GM19025 (cell line): Measurements from ENCODE around the gene PTK6.

Source experiments
- ATAC-seq: cut with Tn5 transposase; IDR thresholded peaks from one replicate; pipeline ENCODE4 v1.9.1; 2021; ENCODE audit warnings: mild to moderate bottlenecking, low read depth, moderate library complexity; ENCODE audit not compliant: unreplicated experiment

The PTK6 gene

GRCh38 chr20:63497138-63497945, 39.8 kb downstream of the PTK6 start:
- ATAC-seq = no peak

GRCh38 chr20:63496596-63497120, 40.5 kb downstream of the PTK6 start:
- no peak for ATAC-seq

- no peak for ATAC-seq
Observed at GRCh38 chr20:63495741-63496595, 41.2 kb downstream of the PTK6 start.

DNA sequence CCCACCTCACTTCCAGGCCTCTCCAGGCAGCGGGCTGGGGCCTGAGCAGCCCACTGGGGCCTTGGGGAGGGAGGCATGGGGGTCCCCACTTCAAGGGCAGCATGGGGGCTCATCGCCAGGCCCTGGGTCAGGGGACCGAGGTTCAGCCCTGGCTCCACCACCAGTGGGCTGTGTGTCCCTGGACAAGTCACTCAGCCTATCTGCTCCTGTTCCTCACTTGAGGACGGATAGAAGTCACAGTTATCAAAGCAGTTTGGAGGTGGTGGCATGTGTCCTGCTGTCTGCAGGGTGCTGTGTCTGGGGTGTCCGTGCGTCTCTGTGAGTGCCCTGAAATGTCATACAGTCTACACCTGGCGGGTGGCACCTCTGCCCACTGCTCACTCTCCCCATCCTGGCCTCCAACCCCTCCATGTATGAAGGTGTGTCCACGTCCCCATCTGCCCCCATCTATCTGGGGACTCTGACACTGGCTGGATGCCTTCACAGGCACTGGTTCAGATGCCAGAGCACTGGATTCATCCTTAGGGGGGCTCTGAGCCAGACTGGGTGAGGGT, 41.9 kb downstream of the PTK6 start:
- ATAC-seq = no peak

GRCh38 chr20:63494420-63495166, 42.6 kb downstream of the PTK6 start:
- ATAC-seq = no peak

DNA sequence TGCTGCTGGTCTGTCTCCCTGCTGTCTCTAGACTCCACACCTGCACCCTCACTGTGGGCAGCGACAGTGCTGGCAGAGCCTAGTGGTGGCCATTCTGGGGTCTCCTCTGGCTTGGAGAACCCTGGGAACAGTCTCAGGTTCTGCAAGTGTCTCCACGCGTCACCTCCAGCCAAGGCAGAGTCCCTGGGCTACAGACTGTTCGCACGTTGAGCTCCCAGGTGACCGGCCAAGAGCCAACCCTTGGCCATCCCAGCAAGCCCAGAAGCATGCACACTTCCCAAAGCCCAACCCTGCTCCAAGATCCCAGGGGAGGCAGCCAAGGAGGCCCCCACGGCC, 43.1 kb downstream of the PTK6 start:
- no peak for ATAC-seq

DNA sequence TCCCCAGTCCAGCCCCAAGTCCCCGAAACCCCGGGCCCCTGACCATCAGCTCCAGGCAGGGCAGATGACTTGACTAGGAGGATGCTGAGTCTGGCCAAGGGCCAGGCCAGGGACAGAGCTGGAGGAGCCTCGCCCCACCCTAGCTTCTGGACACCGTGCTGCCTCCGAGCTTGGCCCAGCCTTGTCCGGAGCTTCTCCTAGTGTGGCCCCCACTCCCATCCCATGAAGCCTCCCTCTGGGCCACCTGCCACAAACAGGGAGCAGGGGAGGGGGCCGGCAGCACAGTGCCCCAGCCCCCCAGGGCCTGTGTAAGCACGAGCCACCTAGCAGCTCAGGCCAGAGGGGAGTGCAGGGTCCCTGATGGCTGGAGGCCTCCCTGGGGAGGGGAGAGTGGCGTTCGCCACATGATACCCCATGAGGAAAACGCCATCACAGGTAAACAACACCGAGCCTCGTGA, 43.6 kb downstream of the PTK6 start:
- ATAC-seq = no peak

GRCh38 chr20:63492982-63493381, 44.2 kb downstream of the PTK6 start:
- ATAC-seq = no peak

GRCh38 chr20:63492518-63492917, 44.7 kb downstream of the PTK6 start:
- no peak for ATAC-seq

- ATAC-seq = no peak
Observed at GRCh38 chr20:63491635-63492230, 45.4 kb downstream of the PTK6 start.

DNA sequence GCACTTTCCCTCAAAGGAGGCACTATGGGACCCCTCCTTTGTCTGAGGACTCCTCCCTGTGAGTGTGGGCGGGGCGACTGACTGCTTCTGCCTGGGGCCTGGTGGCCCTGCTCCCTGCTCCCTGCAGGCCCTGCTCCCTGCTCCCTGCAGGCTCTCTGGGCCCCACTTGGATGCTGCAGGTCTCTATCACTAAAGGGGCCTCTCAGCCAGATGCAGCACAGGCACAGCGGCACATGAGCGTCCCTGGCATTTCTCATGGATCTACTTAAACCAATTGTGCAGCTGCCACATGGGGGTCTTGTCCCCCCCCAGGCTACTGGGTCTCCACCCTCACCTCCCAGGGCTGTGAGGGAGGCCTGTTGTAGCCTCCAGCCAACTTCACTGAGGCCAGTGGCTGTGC, 46.1 kb downstream of the PTK6 start:
- ATAC-seq = no peak

DNA sequence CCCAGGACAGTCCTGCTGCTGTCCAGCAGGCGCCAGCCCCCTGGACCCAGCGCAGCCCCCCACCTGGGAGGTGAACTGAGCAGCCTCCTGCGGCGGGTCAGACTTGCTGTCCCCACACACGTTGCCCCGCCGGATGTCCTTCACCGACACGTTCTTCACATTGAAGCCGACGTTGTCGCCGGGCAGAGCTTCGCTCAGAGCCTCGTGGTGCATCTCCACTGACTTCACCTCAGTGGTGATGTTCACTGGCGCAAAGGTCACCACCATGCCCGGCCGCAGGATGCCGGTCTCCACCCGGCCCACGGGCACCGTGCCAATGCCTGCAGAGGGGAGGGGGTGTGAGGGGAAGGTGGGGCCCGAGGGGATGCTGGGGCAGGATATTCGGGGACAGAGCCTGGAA, 46.8 kb downstream of the PTK6 start:
- ATAC-seq = no peak

DNA sequence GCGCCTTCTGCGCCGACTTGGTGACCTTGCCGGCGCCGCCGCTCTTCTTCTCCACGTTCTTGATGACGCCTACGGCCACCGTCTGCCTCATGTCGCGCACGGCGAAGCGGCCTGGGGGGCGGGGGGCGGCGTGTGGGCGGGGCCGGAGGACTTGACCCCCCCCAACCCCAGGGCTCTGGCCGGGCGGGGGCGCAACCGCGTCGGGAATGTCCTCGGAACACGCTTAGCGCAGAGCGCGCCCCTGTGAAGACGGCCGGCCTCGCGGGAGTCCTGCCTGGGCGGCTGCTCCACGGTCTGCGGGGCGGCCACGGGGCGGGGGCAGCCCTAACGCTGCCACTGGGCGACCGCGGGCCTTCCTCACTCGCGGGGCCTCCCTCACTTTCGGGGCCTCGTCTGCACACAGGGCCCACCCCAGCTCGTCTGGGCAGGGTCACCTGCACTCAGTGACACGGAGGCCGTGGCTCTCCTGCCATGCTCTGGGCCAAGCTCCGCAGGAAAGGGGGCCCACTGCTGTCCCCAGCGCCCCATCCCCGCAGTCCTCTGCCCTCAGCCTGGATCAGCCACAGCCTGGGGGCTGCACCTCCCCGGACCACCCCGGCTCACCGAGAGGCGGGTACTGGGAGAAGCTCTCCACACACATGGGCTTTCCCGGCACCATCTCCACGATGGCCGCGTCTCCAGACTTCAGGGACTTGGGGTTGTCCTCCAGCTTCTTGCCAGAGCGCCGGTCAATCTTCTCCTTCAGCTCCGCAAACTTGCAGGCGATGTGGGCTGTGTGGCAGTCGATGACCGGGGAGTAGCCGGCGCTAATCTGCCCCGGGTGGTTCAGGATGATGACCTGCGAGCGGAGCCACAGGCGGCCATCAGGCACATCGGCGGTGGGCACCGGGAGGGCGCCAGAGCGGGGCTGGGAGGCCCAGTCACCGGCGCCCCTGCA, 48.6 kb downstream of the PTK6 start:
- ATAC-seq = no peak

GRCh38 chr20:63487781-63488241, 49.4 kb downstream of the PTK6 start:
- no peak for ATAC-seq

- ATAC-seq = no peak
Observed at GRCh38 chr20:63487116-63487764, 49.9 kb downstream of the PTK6 start.

DNA sequence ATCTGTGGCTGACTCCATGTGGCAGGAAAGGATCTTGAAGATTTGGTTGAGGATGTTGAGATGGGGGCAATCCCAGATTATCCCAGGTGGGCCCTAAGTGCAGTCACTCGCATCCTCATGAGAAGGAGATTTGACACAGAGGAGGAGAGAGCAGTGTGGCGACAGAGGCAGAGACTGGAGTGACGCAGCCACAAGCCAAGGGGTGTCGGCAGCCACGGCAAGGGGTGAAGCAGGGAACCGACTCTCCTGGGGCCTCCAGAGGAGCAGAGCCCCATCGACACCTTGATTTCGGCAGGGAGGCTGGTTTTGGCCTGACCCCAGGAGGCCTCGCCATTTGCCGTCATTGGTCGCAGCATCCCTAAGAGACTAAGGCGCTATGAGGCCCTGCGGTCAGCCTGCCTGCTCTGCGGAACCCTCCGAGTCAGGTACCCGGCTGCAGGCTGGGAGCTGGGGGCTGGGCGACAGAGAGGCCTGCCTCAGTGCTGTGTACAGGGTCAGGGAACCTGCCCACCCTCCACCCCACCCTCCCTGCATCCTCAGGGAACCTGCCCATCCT, 50.8 kb downstream of the PTK6 start:
- no peak for ATAC-seq

- no peak for ATAC-seq
Observed at GRCh38 chr20:63484651-63485403, 52.3 kb downstream of the PTK6 start.
